ENCODE measurements around the gene GLE1. TPM values are rescaled to one million over a fixed set of nuclear protein-coding genes. Genes with fewer than 3 reads are reported as not detected.

GLE1 gene
- total RNA-seq, 1 experiment from 2014 or later, result 52.3 TPM

DNA sequence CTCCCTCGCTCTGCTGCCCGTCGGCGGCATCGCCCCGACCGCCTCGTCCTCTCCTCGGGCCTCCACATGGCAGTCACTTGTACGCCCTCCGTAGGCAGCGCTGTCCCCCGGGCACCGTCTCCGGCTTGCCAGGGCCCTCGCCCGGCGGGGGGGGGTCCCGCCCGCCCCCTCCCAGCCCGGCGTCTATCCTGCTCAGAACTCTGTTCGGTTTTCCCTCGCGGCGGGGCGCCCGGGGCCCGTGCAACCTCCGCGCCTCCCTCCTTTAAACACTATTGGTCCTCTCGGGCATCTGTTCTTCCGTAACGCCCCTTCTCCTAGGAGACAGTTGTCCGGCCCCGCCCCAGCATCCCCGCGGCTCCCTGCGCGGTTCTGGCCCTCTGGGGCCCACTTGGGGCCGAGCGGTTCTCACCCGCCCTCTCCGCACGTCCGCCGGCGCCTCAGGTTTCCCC, 47.9 kb upstream of the GLE1 start:
- Histone ChIP-seq H3K9me3 (ENCODE audit: low read depth, low read length, poor library complexity, severe bottlenecking) (no peaks in the 10 kb centered on the region), H3K27ac (ENCODE audit: low read depth, low read length, poor library complexity, severe bottlenecking) (peak overlapping the region; percentile 84), H3K36me3 (ENCODE audit: insufficient read depth, low read length, poor library complexity, severe bottlenecking) (peaks cover 21% of the 10 kb centered on the region), H3K4me3 (ENCODE audit: low read depth, low read length, poor library complexity, severe bottlenecking) (peak overlapping the region; percentile 75), H3K27me3 (replicated peaks; ENCODE audit: insufficient read depth, low read depth, low read length, poor library complexity) (no peaks in the 10 kb centered on the region), H3K4me1 (ENCODE audit: insufficient read depth, low read length, poor library complexity, severe bottlenecking) (peaks cover 7% of the 10 kb centered on the region)
- intact Hi-C loops (cut with micrococcal nuclease; ENCODE audit: unreplicated experiment), result no loop called here
- peak; percentile 88 for DNase-seq (ENCODE audit: low spot score)
- BruUV-seq (replicated peaks), result no TSS peak
- no peak for TF ChIP-seq EZH2 (IDR thresholded peaks at IDR 0.05; ENCODE audit: borderline replicate concordance, low read depth, low read length, poor library complexity, severe bottlenecking)
- no peak for TF ChIP-seq CTCF (conservative IDR thresholded peaks at IDR 0.05; ENCODE audit: low read depth, low read length)
- ChIA-PET CTCF (no interaction called here), POLR2A (ENCODE audit: low non-redundant PET) (no interaction called here)

DNA sequence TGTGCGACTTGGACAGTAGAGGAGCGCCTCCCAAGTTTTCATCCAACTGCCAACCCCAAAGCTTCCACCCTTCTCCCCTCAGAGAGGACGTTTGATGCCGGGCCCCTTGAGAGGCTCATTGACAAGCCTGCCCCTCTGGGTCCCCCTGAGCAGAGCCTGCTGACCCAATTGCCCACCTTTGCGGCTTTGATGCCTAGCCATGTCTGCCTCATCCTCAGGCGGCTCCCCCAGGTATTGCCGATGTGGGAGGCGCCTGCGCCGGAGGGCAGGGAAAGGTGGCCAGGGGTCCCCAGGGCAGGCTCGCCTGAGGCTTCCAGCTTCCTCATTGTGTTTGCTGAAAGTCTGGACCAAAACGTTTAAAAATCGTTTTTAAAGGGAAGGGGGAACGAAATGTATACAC, 47.3 kb upstream of the GLE1 start:
- peaks cover 7% of the 10 kb centered on the region for H3K4me1 ChIP-seq (ENCODE audit: insufficient read depth, low read length, poor library complexity, severe bottlenecking)
- no TSS peak for BruUV-seq (replicated peaks)
- H3K4me3 ChIP-seq (ENCODE audit: low read depth, low read length, poor library complexity, severe bottlenecking), result peak overlapping the region; percentile 75
- H3K27me3 ChIP-seq (replicated peaks; ENCODE audit: insufficient read depth, low read depth, low read length, poor library complexity), result no peaks in the 10 kb centered on the region
- no peak for DNase-seq (ENCODE audit: low spot score)
- no peaks in the 10 kb centered on the region for H3K9me3 ChIP-seq (ENCODE audit: low read depth, low read length, poor library complexity, severe bottlenecking)
- intact Hi-C loops (cut with micrococcal nuclease; ENCODE audit: unreplicated experiment), result no loop called here
- TF ChIP-seq EZH2 (IDR thresholded peaks at IDR 0.05; ENCODE audit: borderline replicate concordance, low read depth, low read length, poor library complexity, severe bottlenecking) (no peak), CTCF (conservative IDR thresholded peaks at IDR 0.05; ENCODE audit: low read depth, low read length) (no peak)
- peaks cover 27% of the 10 kb centered on the region for H3K36me3 ChIP-seq (ENCODE audit: insufficient read depth, low read length, poor library complexity, severe bottlenecking)
- H3K27ac ChIP-seq (ENCODE audit: low read depth, low read length, poor library complexity, severe bottlenecking), result peak overlapping the region; percentile 44
- POLR2A ChIA-PET (ENCODE audit: low non-redundant PET), result no interaction called here
- CTCF ChIA-PET, result no interaction called here

DNA sequence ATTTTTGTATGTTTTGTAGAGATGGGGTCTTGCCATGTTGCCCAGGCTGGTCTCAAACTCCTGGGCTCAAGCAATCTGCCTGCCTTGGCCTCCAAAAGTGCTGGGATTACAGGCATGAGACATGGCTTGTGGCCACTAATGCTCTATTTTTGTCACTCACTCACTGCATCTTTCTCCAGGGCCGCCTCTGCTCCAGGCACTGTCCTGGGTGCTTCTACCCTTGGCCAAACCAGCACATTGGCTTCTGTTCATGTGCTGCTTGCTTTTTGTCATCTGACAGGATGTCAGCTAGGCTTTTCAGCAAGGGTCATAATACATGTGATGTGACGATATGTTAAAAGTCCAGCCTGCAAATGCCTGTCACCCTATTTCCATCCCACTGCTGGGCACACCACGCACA, 45.5 kb upstream of the GLE1 start:
- CTCF ChIA-PET, result no interaction called here
- H3K36me3 ChIP-seq (ENCODE audit: insufficient read depth, low read length, poor library complexity, severe bottlenecking), result peaks cover 45% of the 10 kb centered on the region
- BruUV-seq (replicated peaks), result no TSS peak
- H3K27me3 ChIP-seq (replicated peaks; ENCODE audit: insufficient read depth, low read depth, low read length, poor library complexity), result no peaks in the 10 kb centered on the region
- DNase-seq (ENCODE audit: low spot score), result no peak
- no peak overlapping the region for H3K27ac ChIP-seq (ENCODE audit: low read depth, low read length, poor library complexity, severe bottlenecking)
- no peaks in the 10 kb centered on the region for H3K9me3 ChIP-seq (ENCODE audit: low read depth, low read length, poor library complexity, severe bottlenecking)
- peaks cover 7% of the 10 kb centered on the region for H3K4me1 ChIP-seq (ENCODE audit: insufficient read depth, low read length, poor library complexity, severe bottlenecking)
- TF ChIP-seq EZH2 (IDR thresholded peaks at IDR 0.05; ENCODE audit: borderline replicate concordance, low read depth, low read length, poor library complexity, severe bottlenecking), result no peak
- TF ChIP-seq CTCF (conservative IDR thresholded peaks at IDR 0.05; ENCODE audit: low read depth, low read length), result no peak
- no peak overlapping the region for H3K4me3 ChIP-seq (ENCODE audit: low read depth, low read length, poor library complexity, severe bottlenecking)
- POLR2A ChIA-PET (ENCODE audit: low non-redundant PET), result no interaction called here
- intact Hi-C loops (cut with micrococcal nuclease; ENCODE audit: unreplicated experiment), result no loop called here
